WERI-Rb-1 (cell line): ENCODE measurements around the gene EGR2.

Experiments
- DNase-seq: peaks from one replicate; pipeline ENCODE4 v3.0.0-alpha.2; 2020
- H3K27ac ChIP-seq: fragments of 250-450 bp; sonication (Bioruptor Pico); 2 replicates; pipeline ENCODE4 v1.5.1; 2020; ENCODE audit warnings: mild to moderate bottlenecking, moderate library complexity
- H3K27me3 ChIP-seq: fragments of 250-450 bp; sonication (Bioruptor Pico); 2 replicates; pipeline ENCODE4 v1.5.1; 2021; ENCODE audit warnings: mild to moderate bottlenecking, low read depth, moderate library complexity; ENCODE audit not compliant: insufficient read depth, severe bottlenecking
- H3K36me3 ChIP-seq: fragments of 250-450 bp; sonication (Bioruptor Pico); 2 replicates; pipeline ENCODE4 v1.5.1; 2020; ENCODE audit warnings: mild to moderate bottlenecking, moderate library complexity
- H3K4me3 ChIP-seq: 2 replicates; pipeline ENCODE4 v1.5.1; 2011; ENCODE audit warnings: low read depth, mild to moderate bottlenecking, control low read depth, low read length
- H3K9me3 ChIP-seq: fragments of 250-450 bp; sonication (Bioruptor Pico); 2 replicates; pipeline ENCODE4 v1.5.1; 2021; ENCODE audit warnings: mild to moderate bottlenecking, moderate library complexity; ENCODE audit not compliant: severe bottlenecking
- CTCF ChIP-seq: IDR thresholded peaks from 2 replicates; pipeline ENCODE4 v1.5.1; 2011; ENCODE audit warnings: low read depth, mild to moderate bottlenecking, control low read depth, inconsistent platforms, low read length

EGR2 gene

GRCh38 chr10:62806251-62806650 is 9.9 kb downstream of the EGR2 start:
- no peak overlapping the region for H3K27ac ChIP-seq
- no peaks in the 10 kb centered on the region for H3K9me3 ChIP-seq
- peaks cover 16% of the 10 kb centered on the region for H3K36me3 ChIP-seq
- peak overlapping the region; percentile 69 for H3K4me3 ChIP-seq
- no peak for DNase-seq
- no peak for TF ChIP-seq CTCF
- H3K27me3 ChIP-seq = no peaks in the 10 kb centered on the region

GRCh38 chr10:62805231-62806099 is 10.7 kb downstream of the EGR2 start:
- no peak for TF ChIP-seq CTCF
- DNase-seq = peak; percentile 42
- Histone ChIP-seq H3K27me3 (peaks cover 4% of the 10 kb centered on the region), H3K9me3 (no peaks in the 10 kb centered on the region), H3K4me3 (peak overlapping the region; percentile 69), H3K36me3 (peaks cover 16% of the 10 kb centered on the region), H3K27ac (peak overlapping the region; percentile 93)

GRCh38 chr10:62804356-62805230 is 11.6 kb downstream of the EGR2 start, which contains the start of gene ADO:
TSS of gene ADO (plus strand) at chr10:62804720. CDS start at chr10:62805060, 340 bp downstream.
- H3K9me3 ChIP-seq = no peaks in the 10 kb centered on the region
- no peak for TF ChIP-seq CTCF
- H3K36me3 ChIP-seq = peaks cover 16% of the 10 kb centered on the region
- peaks cover 9% of the 10 kb centered on the region for H3K27me3 ChIP-seq
- peak within 1 kb of the TSS; percentile 69 for H3K4me3 ChIP-seq
- peak; percentile 92 for DNase-seq
- H3K27ac ChIP-seq = peak within 1 kb of the TSS; percentile 93

- DNase-seq = no peak
- H3K27ac ChIP-seq = peak overlapping the region; percentile 93
- no peaks in the 10 kb centered on the region for H3K9me3 ChIP-seq
- no peak for TF ChIP-seq CTCF
- H3K27me3 ChIP-seq = peaks cover 13% of the 10 kb centered on the region
- H3K36me3 ChIP-seq = peaks cover 16% of the 10 kb centered on the region
- peak overlapping the region; percentile 69 for H3K4me3 ChIP-seq
These were observed 12.3 kb downstream of the EGR2 start for GRCh38 chr10:62803724-62804355.

- Histone ChIP-seq H3K27me3 (peaks cover 19% of the 10 kb centered on the region), H3K9me3 (no peaks in the 10 kb centered on the region), H3K4me3 (no peak overlapping the region), H3K27ac (no peak overlapping the region), H3K36me3 (peaks cover 10% of the 10 kb centered on the region)
- TF ChIP-seq CTCF = no peak
- no peak for DNase-seq
These were observed 14.3 kb downstream of the EGR2 start for GRCh38 chr10:62801871-62802270.
